ENCODE results near the gene VWC2.

DNA sequence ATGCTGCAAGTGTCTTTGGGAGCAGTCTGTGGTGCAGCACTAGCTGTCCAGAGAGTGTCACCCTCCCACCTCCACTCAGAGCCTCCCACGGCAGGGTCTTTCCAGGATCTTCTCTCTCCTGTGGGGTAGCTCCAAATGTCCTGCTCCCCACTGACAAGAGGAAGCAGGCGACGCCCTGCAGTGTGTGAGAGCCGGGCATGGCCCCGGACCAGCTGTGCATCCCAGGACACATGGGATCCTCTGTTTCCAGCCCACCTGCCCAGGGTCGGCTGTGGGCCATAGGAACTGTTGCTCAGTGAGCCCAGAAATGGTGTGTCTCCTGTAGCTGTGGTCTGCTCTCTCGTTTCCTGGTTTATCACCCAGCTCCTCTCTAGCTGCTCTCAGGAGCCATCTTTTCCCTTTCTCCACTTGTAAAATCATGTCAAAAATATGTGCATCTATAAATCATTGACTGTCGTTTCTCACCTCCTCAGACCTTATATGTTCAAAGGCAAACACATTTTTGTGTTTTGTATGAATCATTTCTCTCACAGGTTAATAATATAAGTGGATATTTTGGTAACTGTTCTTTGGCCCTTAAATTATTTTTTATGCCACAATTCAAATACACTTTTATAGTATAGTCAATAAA lies 74.9 kb downstream of the VWC2 start:
- no peak for TF ChIP-seq POLR2AphosphoS5 (IDR thresholded peaks at IDR 0.05)
- TF ChIP-seq, protein P1, sequence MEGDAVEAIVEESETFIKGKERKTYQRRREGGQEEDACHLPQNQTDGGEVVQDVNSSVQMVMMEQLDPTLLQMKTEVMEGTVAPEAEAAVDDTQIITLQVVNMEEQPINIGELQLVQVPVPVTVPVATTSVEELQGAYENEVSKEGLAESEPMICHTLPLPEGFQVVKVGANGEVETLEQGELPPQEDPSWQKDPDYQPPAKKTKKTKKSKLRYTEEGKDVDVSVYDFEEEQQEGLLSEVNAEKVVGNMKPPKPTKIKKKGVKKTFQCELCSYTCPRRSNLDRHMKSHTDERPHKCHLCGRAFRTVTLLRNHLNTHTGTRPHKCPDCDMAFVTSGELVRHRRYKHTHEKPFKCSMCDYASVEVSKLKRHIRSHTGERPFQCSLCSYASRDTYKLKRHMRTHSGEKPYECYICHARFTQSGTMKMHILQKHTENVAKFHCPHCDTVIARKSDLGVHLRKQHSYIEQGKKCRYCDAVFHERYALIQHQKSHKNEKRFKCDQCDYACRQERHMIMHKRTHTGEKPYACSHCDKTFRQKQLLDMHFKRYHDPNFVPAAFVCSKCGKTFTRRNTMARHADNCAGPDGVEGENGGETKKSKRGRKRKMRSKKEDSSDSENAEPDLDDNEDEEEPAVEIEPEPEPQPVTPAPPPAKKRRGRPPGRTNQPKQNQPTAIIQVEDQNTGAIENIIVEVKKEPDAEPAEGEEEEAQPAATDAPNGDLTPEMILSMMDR (IDR thresholded peaks at IDR 0.05): no peak
